GM20431 (cell line): ENCODE data around the gene VSTM5.
"Not testable (repeated sequence)": the region's sequence is repeated elsewhere in the genome, so short reads cannot be mapped to it uniquely, and the experiment has no call there.

Experiments
- in situ Hi-C: fragments of 300-500 bp; cut with MseI, MboI; formaldehyde crosslinking; loops from one replicate; pipeline ENCODE4 v1.15.0; 2020; ENCODE audit warnings: low sequenced_read_pairs; ENCODE audit not compliant: unreplicated experiment

Gene VSTM5

DNA sequence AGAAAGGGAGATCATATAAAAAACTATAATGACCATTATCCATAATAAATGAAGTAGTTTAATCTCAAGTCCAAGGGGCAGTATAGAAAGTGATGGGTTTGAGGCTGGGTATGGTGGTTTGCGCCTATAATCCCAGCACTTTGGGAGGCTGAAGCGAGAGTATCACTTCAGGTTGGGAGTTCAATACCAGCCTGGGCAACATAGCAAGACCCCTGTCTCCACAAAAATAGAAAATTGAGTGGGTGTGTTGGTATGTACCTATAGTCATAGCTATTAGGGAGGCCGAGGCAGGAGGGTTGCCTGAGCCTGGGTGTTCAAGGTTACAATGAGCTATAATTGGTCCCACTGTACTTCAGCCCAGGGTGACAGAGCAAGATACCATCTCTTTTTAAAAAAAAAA lies 42.4 kb downstream of the VSTM5 start:
- in situ Hi-C loops = no loop called here

DNA sequence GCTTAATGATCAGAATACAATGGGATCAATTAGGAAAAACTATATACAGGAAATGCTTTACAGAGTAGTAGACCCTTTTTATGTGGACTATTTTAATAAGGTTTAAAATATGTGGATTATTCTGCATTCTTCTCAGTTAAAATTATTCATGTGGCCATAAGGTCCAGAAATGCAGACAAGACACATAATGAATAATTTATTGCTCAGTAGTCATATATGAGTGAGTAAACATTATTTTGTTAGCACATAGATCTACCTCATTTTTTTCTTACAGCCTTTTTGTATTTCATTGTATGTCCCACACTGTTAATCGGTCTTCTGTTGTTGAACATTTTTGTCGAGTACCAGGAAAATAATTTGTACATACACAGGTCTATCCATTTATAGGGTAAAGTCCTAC lies 45.5 kb downstream of the VSTM5 start:
- in situ Hi-C loops = no loop called here

- in situ Hi-C loops = no loop called here
Measured at GRCh38 chr11:93801366-93801765, 49.1 kb downstream of the VSTM5 start.

DNA sequence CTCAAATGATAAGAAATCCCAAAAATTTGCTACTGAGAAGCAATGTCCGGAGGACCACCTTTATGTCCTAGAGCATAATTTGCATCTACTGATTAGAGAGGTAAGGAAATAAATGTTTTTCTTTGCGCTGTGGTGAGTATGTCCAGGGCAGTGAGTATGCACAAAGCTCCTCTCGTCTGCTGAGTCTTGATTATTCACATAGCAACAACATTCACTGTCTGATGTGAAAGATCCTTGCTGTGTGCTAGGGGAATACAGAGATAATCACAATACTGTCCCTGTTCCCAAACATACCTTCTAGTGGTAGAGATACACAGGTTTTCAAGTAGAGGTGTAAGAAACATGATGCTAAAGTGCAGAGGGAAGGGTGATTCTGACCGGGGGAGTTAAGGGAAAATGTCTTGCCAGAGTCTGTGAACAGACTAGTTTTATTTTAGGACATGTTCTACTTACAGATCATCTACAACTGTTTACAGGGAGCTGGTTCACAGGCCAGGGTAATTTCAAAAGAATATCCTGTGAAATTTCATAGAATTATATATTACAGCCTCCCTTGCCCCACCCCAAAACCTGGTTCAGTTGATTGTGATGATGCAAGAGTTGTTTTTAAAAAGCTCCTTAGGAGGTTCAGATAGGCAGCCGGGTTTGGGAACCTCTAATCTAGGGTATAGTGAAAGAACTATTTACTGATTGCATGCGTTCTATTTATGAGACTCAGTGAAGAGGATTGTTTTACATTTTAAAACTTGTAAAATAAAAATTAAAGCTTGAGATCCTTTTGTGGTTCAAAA lies 53.8 kb downstream of the VSTM5 start:
- in situ Hi-C loops = no loop called here

- in situ Hi-C loops = no loop called here
Measured at GRCh38 chr11:93791493-93791892, 58.9 kb downstream of the VSTM5 start.

- in situ Hi-C loops = no loop called here
Measured at GRCh38 chr11:93784935-93785360, 65.5 kb downstream of the VSTM5 start.

GRCh38 chr11:93784145-93784934 lies 66.1 kb downstream of the VSTM5 start, which contains the start of gene MED17:
MED17 (plus strand) TSS chr11:93784282; CDS start chr11:93784514, 232 bp downstream.
- in situ Hi-C loops = no loop called here

- in situ Hi-C loops = no loop called here
Measured at GRCh38 chr11:93783765-93784144, 66.7 kb downstream of the VSTM5 start.

GRCh38 chr11:93783362-93783761 lies 67.1 kb downstream of the VSTM5 start:
- in situ Hi-C loops = no loop called here

- in situ Hi-C loops = no loop called here
Measured at GRCh38 chr11:93775289-93775688, 75.1 kb downstream of the VSTM5 start.

DNA sequence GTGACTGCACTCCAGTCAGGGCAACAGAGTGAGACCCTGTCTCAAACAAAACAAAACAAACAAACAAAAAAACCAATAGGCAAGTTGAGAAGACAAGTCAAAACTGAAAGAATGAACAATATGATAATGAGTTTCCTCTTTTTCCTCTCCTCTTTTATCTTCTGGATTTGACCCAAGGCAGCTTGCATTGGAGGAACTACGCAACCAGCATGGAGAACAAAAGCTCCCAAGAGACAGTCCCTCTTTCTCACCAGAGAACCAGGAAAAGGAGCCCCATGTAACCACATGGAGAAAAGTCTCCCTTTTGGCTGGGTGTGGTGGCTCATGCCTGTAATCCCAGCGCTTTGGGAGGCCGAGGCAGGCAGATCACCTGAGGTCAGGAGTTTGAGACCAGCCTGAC lies 75.9 kb downstream of the VSTM5 start:
- in situ Hi-C loops = not testable (repeated sequence)

DNA sequence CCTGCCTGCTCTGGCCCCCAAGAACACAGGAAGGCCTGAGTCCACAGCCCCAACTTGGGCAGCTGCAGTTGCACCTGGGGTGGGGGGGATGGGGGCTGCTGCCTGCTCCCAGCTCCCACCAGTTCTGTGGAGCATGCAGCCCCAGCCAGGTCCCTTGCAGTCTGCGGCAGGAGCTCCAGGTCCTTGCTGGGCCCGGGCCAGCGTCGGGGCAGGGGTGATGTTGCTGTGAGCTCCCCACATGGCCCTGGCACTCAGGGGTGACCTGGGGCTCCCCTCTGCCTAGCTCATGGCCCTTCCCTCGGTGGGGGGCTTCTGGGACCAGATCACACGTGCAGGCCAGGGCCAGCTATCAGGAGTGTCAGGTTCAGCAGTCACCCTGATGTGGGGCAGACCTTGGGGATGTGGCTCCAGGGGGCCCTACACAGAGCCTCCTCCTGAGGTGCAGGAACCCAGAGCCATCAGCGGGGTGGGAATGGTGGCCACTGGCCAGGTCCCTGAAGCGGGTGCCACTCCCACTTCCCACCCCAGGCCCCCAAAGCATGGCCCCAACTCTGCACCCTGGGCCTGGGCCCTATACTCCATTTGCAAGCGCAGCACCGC lies 76.7 kb downstream of the VSTM5 start:
- in situ Hi-C loops = no loop called here

GRCh38 chr11:93773045-93773477 lies 77.4 kb downstream of the VSTM5 start:
- in situ Hi-C loops = no loop called here

DNA sequence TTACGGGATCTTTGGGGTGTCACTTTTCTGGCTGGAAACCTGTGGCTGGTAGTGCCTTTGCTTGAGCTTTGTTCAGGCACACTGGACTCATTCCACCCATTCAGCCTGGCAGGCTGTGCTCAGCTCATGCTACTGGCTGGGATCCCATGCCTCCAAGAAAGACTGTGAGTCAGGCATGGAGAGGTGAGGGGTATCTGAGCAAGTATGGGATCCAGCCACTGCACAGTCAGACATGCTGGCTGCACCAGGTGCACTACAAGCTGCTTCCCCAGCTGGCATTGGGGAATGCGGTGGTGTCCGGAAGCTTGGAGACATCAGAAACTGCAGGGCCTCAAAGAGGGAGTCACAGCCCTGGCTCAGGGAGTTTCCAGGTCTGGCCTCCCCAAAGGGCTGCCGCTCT lies 78.3 kb downstream of the VSTM5 start:
- in situ Hi-C loops = no loop called here

DNA sequence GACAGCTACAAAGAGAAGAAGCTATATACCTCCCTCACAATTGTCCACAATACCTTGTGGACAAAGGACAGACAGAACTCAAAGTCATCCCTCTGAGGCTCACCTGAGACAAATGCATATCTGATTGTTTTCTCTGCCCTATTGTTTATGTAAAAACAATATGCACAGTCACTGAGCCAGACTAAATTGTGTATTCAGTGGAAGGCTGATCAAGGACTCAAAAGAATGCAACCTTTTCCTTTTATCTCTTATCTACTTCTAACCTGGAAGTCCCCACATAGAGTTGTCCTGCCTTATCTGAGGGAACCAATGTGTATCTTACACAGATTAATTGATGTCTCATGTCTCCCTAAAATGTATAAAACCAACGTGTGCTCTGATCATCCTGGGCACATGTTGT lies 80.3 kb downstream of the VSTM5 start:
- in situ Hi-C loops = no loop called here
